Hepatocyte (in vitro differentiated cells): ENCODE data around the gene ARPP21. TPM values are rescaled to one million over a fixed set of nuclear protein-coding genes. Genes with fewer than 3 reads are reported as not detected.
"Not testable (repeated sequence)": the region's sequence is repeated elsewhere in the genome, so short reads cannot be mapped to it uniquely, and the experiment has no call there.

Experiments used
- DNase-seq: peaks from one replicate; pipeline ENCODE4 v3.0.0-alpha.2; 2016; ENCODE audit warnings: low spot score
- H2AFZ ChIP-seq: fragments of 200-600 bp; sonication (generic); 2 replicates; pipeline ENCODE4 v1.6.0; 2016; ENCODE audit warnings: antibody characterized with exemption, mild to moderate bottlenecking
- H3K27ac ChIP-seq: fragments of 200-600 bp; sonication (generic); 2 replicates; pipeline ENCODE4 v1.5.1; 2016; ENCODE audit warnings: mild to moderate bottlenecking
- H3K27me3 ChIP-seq: fragments of 200-600 bp; sonication (generic); 2 replicates; pipeline ENCODE4 v1.6.1; 2016
- H3K36me3 ChIP-seq: fragments of 200-600 bp; sonication (generic); replicated peaks from 2 replicates; pipeline ENCODE4 v1.5.1; 2016; ENCODE audit warnings: low read depth; ENCODE audit not compliant: insufficient read depth
- H3K4me1 ChIP-seq: fragments of 200-600 bp; sonication (generic); 2 replicates; pipeline ENCODE4 v1.5.1; 2016; ENCODE audit warnings: mild to moderate bottlenecking, moderate library complexity; ENCODE audit not compliant: insufficient read depth
- H3K4me2 ChIP-seq: fragments of 200-600 bp; sonication (generic); 2 replicates; pipeline ENCODE4 v1.6.0; 2016
- H3K4me3 ChIP-seq: fragments of 200-600 bp; sonication (generic); 2 replicates; pipeline ENCODE4 v1.5.1; 2016; ENCODE audit warnings: mild to moderate bottlenecking
- H3K79me2 ChIP-seq: fragments of 200-600 bp; sonication (generic); 2 replicates; pipeline ENCODE4 v1.6.0; 2017; ENCODE audit warnings: mild to moderate bottlenecking
- H3K9me2 ChIP-seq: fragments of 200-600 bp; sonication (generic); replicated peaks from 2 replicates; pipeline ENCODE4 v1.6.0; 2017; ENCODE audit warnings: mild to moderate bottlenecking; ENCODE audit not compliant: insufficient read depth
- H3K9me3 ChIP-seq: fragments of 200-600 bp; sonication (generic); 2 replicates; pipeline ENCODE4 v1.5.1; 2016; ENCODE audit warnings: low read depth, mild to moderate bottlenecking
- H4K20me1 ChIP-seq: fragments of 200-600 bp; sonication (generic); 2 replicates; pipeline ENCODE4 v1.6.0; 2016; ENCODE audit warnings: mild to moderate bottlenecking; ENCODE audit not compliant: insufficient read depth, poor library complexity, severe bottlenecking
- CTCF ChIP-seq: fragments of 200-600 bp; sonication (generic); IDR thresholded peaks from 2 replicates; pipeline ENCODE4 v1.5.1; 2016; ENCODE audit warnings: antibody characterized with exemption, mild to moderate bottlenecking; ENCODE audit not compliant: poor library complexity
- EZH2 ChIP-seq: fragments of 200-600 bp; sonication (generic); IDR thresholded peaks from 2 replicates; pipeline ENCODE4 v1.6.1; 2016; ENCODE audit warnings: antibody characterized with exemption, mild to moderate bottlenecking, borderline replicate concordance
- EZH2phosphoT487 ChIP-seq: fragments of 200-600 bp; sonication (generic); IDR thresholded peaks from one replicate; pipeline ENCODE4 v1.6.1; 2018; ENCODE audit warnings: antibody characterized with exemption, mild to moderate bottlenecking, low read depth, moderate library complexity; ENCODE audit not compliant: unreplicated experiment, severe bottlenecking
- WGBS: methylation state at CpG from one replicate; pipeline ENCODE4 v1.1.6; 2016; ENCODE audit warnings: low lambda C conversion rate; ENCODE audit errors: missing lambda C conversion rate; 5-methylcytosine and 5-hydroxymethylcytosine counted together
- polyA plus RNA-seq: library from polyadenylated mRNA; unstranded; fragments of >200 nt; fragmentation: Nextera tagmentation; extraction: Ambion mirVana; gene quantifications from 2 replicates; pipeline ENCODE4 v1.2.1, GENCODE V29; 2016
- total RNA-seq: library from RNA; depleted of rRNA; stranded (reverse); fragments of >200 nt; gene quantifications from 2 replicates; pipeline ENCODE4 v1.2.3, GENCODE V29; 2014

The ARPP21 gene
- total and polyA plus RNA-seq, 2 experiments from 2014 or later: 0.19 TPM; not detected in 1

- no peaks in the 10 kb centered on the region for H4K20me1 ChIP-seq
- no peak for DNase-seq
- H3K9me3 ChIP-seq: no peaks in the 10 kb centered on the region
- no peak overlapping the region for H3K27ac ChIP-seq
- H3K4me1 ChIP-seq: no peaks in the 10 kb centered on the region
- TF ChIP-seq CTCF (no peak), EZH2 (no peak), EZH2phosphoT487 (no peak)
- H3K4me3 ChIP-seq: no peak overlapping the region
- H3K79me2 ChIP-seq: no peaks in the 10 kb centered on the region
- H3K4me2 ChIP-seq: no peak overlapping the region
- H3K9me2 ChIP-seq: no peaks in the 10 kb centered on the region
- no peaks in the 10 kb centered on the region for H3K27me3 ChIP-seq
- H2AFZ ChIP-seq: no peak overlapping the region
- H3K36me3 ChIP-seq: no peaks in the 10 kb centered on the region
Measured at GRCh38 chr3:35601959-35602358, 37.4 kb upstream of the ARPP21 start.

GRCh38 chr3:35602395-35602936 lies 36.9 kb upstream of the ARPP21 start:
- H4K20me1 ChIP-seq: no peaks in the 10 kb centered on the region
- no peaks in the 10 kb centered on the region for H3K27me3 ChIP-seq
- H3K79me2 ChIP-seq: no peaks in the 10 kb centered on the region
- 87% methylated on average over 7 of the region's 7 CpGs for WGBS
- no peak overlapping the region for H2AFZ ChIP-seq
- no peaks in the 10 kb centered on the region for H3K9me2 ChIP-seq
- no peak for TF ChIP-seq CTCF
- no peak for TF ChIP-seq EZH2phosphoT487
- TF ChIP-seq EZH2: no peak
- H3K4me3 ChIP-seq: no peak overlapping the region
- H3K9me3 ChIP-seq: no peaks in the 10 kb centered on the region
- no peak overlapping the region for H3K27ac ChIP-seq
- no peak overlapping the region for H3K4me2 ChIP-seq
- no peaks in the 10 kb centered on the region for H3K36me3 ChIP-seq
- no peak for DNase-seq
- no peaks in the 10 kb centered on the region for H3K4me1 ChIP-seq

DNA sequence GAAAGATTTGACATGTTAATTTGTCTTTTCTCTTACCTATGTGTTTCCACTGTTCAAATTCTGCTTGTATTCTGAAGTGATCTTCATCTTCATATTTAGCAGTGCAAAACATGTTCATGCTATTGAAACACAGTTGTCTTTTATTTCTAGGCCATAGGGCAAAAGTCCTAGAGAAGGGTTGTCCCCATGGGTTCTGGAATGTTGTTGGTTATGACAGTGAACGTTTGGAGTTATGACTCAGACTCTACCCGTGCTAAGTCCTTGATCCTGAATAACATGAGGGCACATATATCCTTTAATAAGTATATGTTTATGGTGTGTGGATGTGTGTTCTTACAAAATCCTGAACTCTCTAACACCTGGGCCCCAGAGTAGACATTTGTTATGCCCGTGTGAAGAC lies 23.0 kb upstream of the ARPP21 start:
- TF ChIP-seq CTCF: no peak
- no peak for TF ChIP-seq EZH2
- 51% methylated on average over 3 of the region's 3 CpGs for WGBS
- no peak overlapping the region for H3K4me2 ChIP-seq
- no peak overlapping the region for H3K4me3 ChIP-seq
- H3K79me2 ChIP-seq: no peaks in the 10 kb centered on the region
- no peak overlapping the region for H2AFZ ChIP-seq
- no peaks in the 10 kb centered on the region for H3K36me3 ChIP-seq
- no peak overlapping the region for H3K27ac ChIP-seq
- H3K27me3 ChIP-seq: no peaks in the 10 kb centered on the region
- DNase-seq: peak; percentile 17
- no peaks in the 10 kb centered on the region for H3K9me3 ChIP-seq
- H4K20me1 ChIP-seq: no peaks in the 10 kb centered on the region
- no peaks in the 10 kb centered on the region for H3K4me1 ChIP-seq
- no peaks in the 10 kb centered on the region for H3K9me2 ChIP-seq

- no peaks in the 10 kb centered on the region for H3K79me2 ChIP-seq
- H4K20me1 ChIP-seq: no peaks in the 10 kb centered on the region
- no peaks in the 10 kb centered on the region for H3K36me3 ChIP-seq
- no peak overlapping the region for H3K4me3 ChIP-seq
- H3K4me1 ChIP-seq: no peaks in the 10 kb centered on the region
- no peak overlapping the region for H3K4me2 ChIP-seq
- H3K9me2 ChIP-seq: no peaks in the 10 kb centered on the region
- no peaks in the 10 kb centered on the region for H3K9me3 ChIP-seq
- DNase-seq: no peak
- no peaks in the 10 kb centered on the region for H3K27me3 ChIP-seq
- H3K27ac ChIP-seq: no peak overlapping the region
- no peak for TF ChIP-seq EZH2
- TF ChIP-seq EZH2phosphoT487: no peak
- no peak for TF ChIP-seq CTCF
- H2AFZ ChIP-seq: no peak overlapping the region
- 94% methylated on average over 1 of the region's 1 CpG for WGBS
Measured at GRCh38 chr3:35617370-35617769, 22.0 kb upstream of the ARPP21 start.

DNA sequence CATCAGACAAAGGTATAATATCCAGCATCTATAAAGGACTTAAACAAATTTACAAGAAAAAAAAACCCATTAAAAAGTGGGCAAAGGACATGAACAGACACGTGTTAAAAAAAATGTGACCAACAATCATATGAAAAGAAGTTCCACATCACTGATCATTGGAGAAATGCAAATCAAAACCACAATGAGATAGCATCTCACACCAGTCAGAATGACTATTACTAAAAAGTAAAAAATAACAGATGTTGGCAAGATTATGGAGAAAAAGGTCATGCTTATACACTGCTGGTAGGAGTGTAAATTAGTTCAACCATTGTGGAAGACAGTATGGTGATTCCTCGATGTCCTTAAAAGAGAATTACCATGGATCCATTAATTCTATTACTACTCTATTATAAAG lies 19.1 kb upstream of the ARPP21 start:
- not testable (repeated sequence) for H3K79me2 ChIP-seq, H3K27me3 ChIP-seq, H3K9me3 ChIP-seq, H3K4me2 ChIP-seq, H4K20me1 ChIP-seq, H3K4me1 ChIP-seq, H3K4me3 ChIP-seq, H3K27ac ChIP-seq, H3K36me3 ChIP-seq, H2AFZ ChIP-seq, H3K9me2 ChIP-seq, DNase-seq
- 84% methylated on average over 2 of the region's 2 CpGs for WGBS
